Dermis blood vessel endothelial cell (primary cell): ENCODE measurements around the gene DLGAP4. TPM values are rescaled to one million over a fixed set of nuclear protein-coding genes. Genes with fewer than 3 reads are reported as not detected.
"Not testable (repeated sequence)": the region's sequence is repeated elsewhere in the genome, so short reads cannot be mapped to it uniquely, and the experiment has no call there.

ENCODE experiments used
- DNase-seq: peaks from one replicate; pipeline ENCODE4 v3.0.0; 2010
- total RNA-seq: library from RNA; depleted of rRNA; stranded (reverse); fragments of >200 nt; gene quantifications from 2 replicates; pipeline ENCODE4 v1.2.3, GENCODE V29; 2014

The DLGAP4 gene
- total RNA-seq, 1 donor from 2014 or later, result 18.4 TPM

GRCh38 chr20:36501367-36502006, 195.3 kb downstream of the DLGAP4 start:
- DNase-seq, result no peak

GRCh38 chr20:36504295-36504694, 198.2 kb downstream of the DLGAP4 start:
- DNase-seq, result no peak

GRCh38 chr20:36506253-36506652, 200.1 kb downstream of the DLGAP4 start:
- peak; percentile 49 for DNase-seq

GRCh38 chr20:36507746-36508145, 201.6 kb downstream of the DLGAP4 start:
- no peak for DNase-seq

- DNase-seq, result no peak
Measured at GRCh38 chr20:36519012-36519719, 213.0 kb downstream of the DLGAP4 start.

- no peak for DNase-seq
Measured at GRCh38 chr20:36519944-36520343, 213.8 kb downstream of the DLGAP4 start.

- DNase-seq, result no peak
Measured at GRCh38 chr20:36521526-36521925, 215.4 kb downstream of the DLGAP4 start.

GRCh38 chr20:36522412-36522811, 216.3 kb downstream of the DLGAP4 start:
- not testable (repeated sequence) for DNase-seq

- DNase-seq, result no peak
Measured at GRCh38 chr20:36523341-36523740, 217.2 kb downstream of the DLGAP4 start.

GRCh38 chr20:36525620-36526365, 219.7 kb downstream of the DLGAP4 start:
- no peak for DNase-seq

- DNase-seq, result no peak
Measured at GRCh38 chr20:36526521-36527011, 220.4 kb downstream of the DLGAP4 start.

- DNase-seq, result no peak
Measured at GRCh38 chr20:36527331-36528125, 221.4 kb downstream of the DLGAP4 start.

GRCh38 chr20:36528176-36528874, 222.2 kb downstream of the DLGAP4 start:
- no peak for DNase-seq

GRCh38 chr20:36528875-36529417, 222.8 kb downstream of the DLGAP4 start:
- DNase-seq, result no peak

- DNase-seq, result no peak
Measured at GRCh38 chr20:36532388-36532787, 226.2 kb downstream of the DLGAP4 start.

- no peak for DNase-seq
Measured at GRCh38 chr20:36532822-36533221, 226.7 kb downstream of the DLGAP4 start.

- DNase-seq, result peak; percentile 80
Measured at GRCh38 chr20:36538026-36538722, 232.0 kb downstream of the DLGAP4 start.

- no peak for DNase-seq
Measured at GRCh38 chr20:36540551-36541211, 234.5 kb downstream of the DLGAP4 start.

- peak; percentile 81 for DNase-seq
Measured at GRCh38 chr20:36541227-36541767, 235.2 kb downstream of the DLGAP4 start, which contains the start of gene MYL9. TSS of gene MYL9 (plus strand) at chr20:36541519. CDS start at chr20:36544885, 3,366 bp downstream.
